HEK293 (cell line): ENCODE results near the gene CYP51A1.
"Not testable (repeated sequence)": the region's sequence is repeated elsewhere in the genome, so short reads cannot be mapped to it uniquely, and the experiment has no call there.

Experiments
- CTCF ChIA-PET: fragments of 350-600 bp; formaldehyde crosslinking; extraction: SDS; loops from one replicate; lab custom pipeline; 2021; ENCODE audit warnings: antibody characterized with exemption; lab: Yijun Ruan, JAX
- POLR2A ChIA-PET: fragments of 300-600 bp; formaldehyde crosslinking; extraction: SDS; loops from one replicate; lab custom pipeline; 2020; ENCODE audit warnings: antibody characterized with exemption, inconsistent platforms; lab: Yijun Ruan, JAX
- H3K27ac ChIP-seq: fragments of 200-500 bp; sonication (Bioruptor generic); 2 replicates; pipeline ENCODE4 v1.5.1; 2014; ENCODE audit warnings: low read depth, low read length, control low read depth, inconsistent platforms; ENCODE audit errors: extremely low read depth
- H3K36me3 ChIP-seq, 2 experiments: fragments of 200-500 bp in 1 of 2; sonication (Bioruptor generic) in 1 of 2; 1 replicate in 1 of 2; 2 replicates in 1 of 2; pipeline ENCODE4 v1.5.1; 2014 to 2017; ENCODE audit warnings: inconsistent platforms in 2 of 2, low read length in 2 of 2; ENCODE audit not compliant: control insufficient read depth in 2 of 2, insufficient read depth in 1 of 2
- H3K4me1 ChIP-seq: fragments of 200-500 bp; sonication (Bioruptor generic); 2 replicates; pipeline ENCODE4 v1.5.1; 2014; ENCODE audit warnings: mild to moderate bottlenecking, low read length, inconsistent platforms; ENCODE audit not compliant: control insufficient read depth, insufficient read depth
- H3K4me3 ChIP-seq: 2 replicates; pipeline ENCODE4 v1.5.1; 2011; ENCODE audit warnings: low read depth, mild to moderate bottlenecking, control low read depth, low read length, moderate library complexity
- H3K9me3 ChIP-seq: fragments of 200-500 bp; sonication (Bioruptor generic); 2 replicates; pipeline ENCODE4 v1.5.1; 2014; ENCODE audit warnings: low read depth, low read length, inconsistent platforms; ENCODE audit not compliant: control insufficient read depth, insufficient read depth
- AEBP2 ChIP-seq: fragments of 450-650 bp; formaldehyde crosslinking; IDR thresholded peaks from 2 replicates; pipeline ENCODE4 v1.5.1; 2016; ENCODE audit warnings: missing biosample characterization, missing genetic modification characterization, borderline replicate concordance
- BCL11A ChIP-seq: fragments of 450-650 bp; formaldehyde crosslinking; IDR thresholded peaks from 2 replicates; pipeline ENCODE4 v1.5.1; 2016; ENCODE audit warnings: low read depth, missing biosample characterization, missing genetic modification characterization
- BCL6B ChIP-seq: fragments of 450-650 bp; formaldehyde crosslinking; IDR thresholded peaks from 2 replicates; pipeline ENCODE4 v1.5.1; 2017; ENCODE audit warnings: missing biosample characterization, missing genetic modification characterization
- KLF9 ChIP-seq: fragments of 450-650 bp; formaldehyde crosslinking; IDR thresholded peaks from 2 replicates; pipeline ENCODE4 v1.5.1; 2016; ENCODE audit warnings: missing biosample characterization, missing genetic modification characterization, low read depth
- MYNN ChIP-seq: fragments of 450-650 bp; formaldehyde crosslinking; IDR thresholded peaks from 2 replicates; pipeline ENCODE4 v1.5.1; 2016; ENCODE audit warnings: missing biosample characterization, missing genetic modification characterization, borderline replicate concordance
- OSR2 ChIP-seq: fragments of 450-650 bp; formaldehyde crosslinking; IDR thresholded peaks from 2 replicates; pipeline ENCODE4 v1.5.1; 2016; ENCODE audit warnings: missing biosample characterization, missing genetic modification characterization
- RBAK ChIP-seq: fragments of 450-650 bp; formaldehyde crosslinking; IDR thresholded peaks from 2 replicates; pipeline ENCODE4 v1.5.1; 2016; ENCODE audit warnings: missing biosample characterization, missing genetic modification characterization
- SP3 ChIP-seq: fragments of 450-650 bp; formaldehyde crosslinking; IDR thresholded peaks from 2 replicates; pipeline ENCODE4 v1.5.1; 2016; ENCODE audit warnings: missing biosample characterization, missing genetic modification characterization
- WT1 ChIP-seq: fragments of 450-650 bp; formaldehyde crosslinking; IDR thresholded peaks from 2 replicates; pipeline ENCODE4 v1.5.1; 2016; ENCODE audit warnings: missing biosample characterization, missing genetic modification characterization
- ZBTB1 ChIP-seq: fragments of 450-650 bp; formaldehyde crosslinking; IDR thresholded peaks from 2 replicates; pipeline ENCODE4 v1.5.1; 2016; ENCODE audit warnings: missing biosample characterization, missing genetic modification characterization
- ZNF114 ChIP-seq: fragments of 450-650 bp; formaldehyde crosslinking; IDR thresholded peaks from 2 replicates; pipeline ENCODE4 v1.5.0; 2017; ENCODE audit warnings: missing biosample characterization, missing genetic modification characterization
- ZNF140 ChIP-seq: fragments of 450-650 bp; formaldehyde crosslinking; IDR thresholded peaks from 2 replicates; pipeline ENCODE4 v1.5.1; 2016; ENCODE audit warnings: missing biosample characterization, missing genetic modification characterization
- ZNF146 ChIP-seq: fragments of 450-650 bp; formaldehyde crosslinking; IDR thresholded peaks from 2 replicates; pipeline ENCODE4 v1.5.1; 2016; ENCODE audit warnings: missing biosample characterization, missing genetic modification characterization
- ZNF175 ChIP-seq: fragments of 450-650 bp; formaldehyde crosslinking; IDR thresholded peaks from 2 replicates; pipeline ENCODE4 v1.5.1; 2016; ENCODE audit warnings: missing biosample characterization, missing genetic modification characterization
- ZNF2 ChIP-seq: fragments of 450-650 bp; formaldehyde crosslinking; IDR thresholded peaks from 2 replicates; pipeline ENCODE4 v1.5.1; 2016; ENCODE audit warnings: missing biosample characterization, missing genetic modification characterization
- ZNF211 ChIP-seq: fragments of 450-650 bp; formaldehyde crosslinking; IDR thresholded peaks from 2 replicates; pipeline ENCODE4 v1.5.1; 2016; ENCODE audit warnings: low read depth, missing biosample characterization, missing genetic modification characterization
- ZNF280D ChIP-seq: fragments of 450-650 bp; formaldehyde crosslinking; IDR thresholded peaks from 2 replicates; pipeline ENCODE4 v1.5.1; 2016; ENCODE audit warnings: missing biosample characterization, missing genetic modification characterization
- ZNF292 ChIP-seq: fragments of 450-650 bp; formaldehyde crosslinking; IDR thresholded peaks from 2 replicates; pipeline ENCODE4 v1.5.1; 2016; ENCODE audit warnings: low read depth, missing biosample characterization, missing genetic modification characterization, borderline replicate concordance
- ZNF302 ChIP-seq: fragments of 450-650 bp; formaldehyde crosslinking; IDR thresholded peaks from 2 replicates; pipeline ENCODE4 v1.5.1; 2016; ENCODE audit warnings: missing biosample characterization, missing genetic modification characterization, low read depth
- ZNF510 ChIP-seq: fragments of 450-650 bp; formaldehyde crosslinking; IDR thresholded peaks from 2 replicates; pipeline ENCODE4 v1.5.1; 2018; ENCODE audit warnings: mild to moderate bottlenecking, missing genetic modification characterization, missing biosample characterization; ENCODE audit not compliant: insufficient replicate concordance
- ZNF549 ChIP-seq: fragments of 450-650 bp; IDR thresholded peaks from 2 replicates; pipeline ENCODE4 v1.5.1; 2018; ENCODE audit warnings: missing biosample characterization, missing genetic modification characterization, mild to moderate bottlenecking, inconsistent platforms, moderate library complexity
- ZNF596 ChIP-seq: fragments of 450-650 bp; IDR thresholded peaks from 2 replicates; pipeline ENCODE4 v1.5.0; 2018; ENCODE audit warnings: missing biosample characterization, mild to moderate bottlenecking, missing genetic modification characterization, moderate library complexity
- ZNF664 ChIP-seq: fragments of 450-650 bp; formaldehyde crosslinking; IDR thresholded peaks from 2 replicates; pipeline ENCODE4 v1.5.1; 2016; ENCODE audit warnings: missing biosample characterization, missing genetic modification characterization
- ZNF677 ChIP-seq: fragments of 450-650 bp; IDR thresholded peaks from 2 replicates; pipeline ENCODE4 v1.5.0; 2018; ENCODE audit warnings: missing biosample characterization, mild to moderate bottlenecking, missing genetic modification characterization, moderate library complexity
- ZSCAN5A ChIP-seq: fragments of 450-650 bp; formaldehyde crosslinking; IDR thresholded peaks from 2 replicates; pipeline ENCODE4 v1.5.1; 2016; ENCODE audit warnings: missing biosample characterization, missing genetic modification characterization
- ZXDB ChIP-seq: fragments of 450-650 bp; formaldehyde crosslinking; IDR thresholded peaks from 2 replicates; pipeline ENCODE4 v1.5.1; 2016; ENCODE audit warnings: missing biosample characterization, missing genetic modification characterization

The CYP51A1 gene

GRCh38 chr7:92108821-92109220 is 25.5 kb downstream of the CYP51A1 start (continued):
- TF ChIP-seq ZNF677 (tag by site-specific recombination) (no peak), BCL11A (tag by site-specific recombination) (no peak), MYNN (tag by site-specific recombination) (no peak), OSR2 (tag by site-specific recombination) (no peak), ZBTB1 (tag by site-specific recombination) (no peak), ZNF114 (tag by site-specific recombination) (no peak), ZNF510 (tag by site-specific recombination) (no peak)

GRCh38 chr7:92102862-92103261 is 31.4 kb downstream of the CYP51A1 start:
- POLR2A ChIA-PET, H3K4me3 ChIP-seq, CTCF ChIA-PET, H3K9me3 ChIP-seq, H3K4me1 ChIP-seq, H3K27ac ChIP-seq: not testable (repeated sequence)
- peaks cover 35 to 58% of the 10 kb centered on the region in 2 experiments for H3K36me3 ChIP-seq

- Histone ChIP-seq H3K4me1 (no peaks in the 10 kb centered on the region), H3K36me3 (peaks cover 48 to 61% of the 10 kb centered on the region in 2 experiments), H3K4me3 (no peak overlapping the region), H3K27ac (no peak overlapping the region), H3K9me3 (no peaks in the 10 kb centered on the region)
- POLR2A ChIA-PET = no interaction called here
- CTCF ChIA-PET = no interaction called here
- TF ChIP-seq ZNF292 (tag by site-specific recombination) = no peak
- no peak for TF ChIP-seq ZNF175
- no peak for TF ChIP-seq RBAK (tag by site-specific recombination)
- no peak for TF ChIP-seq ZNF211
- no peak for TF ChIP-seq KLF9 (tag by site-specific recombination)
- TF ChIP-seq ZNF549 (tag by site-specific recombination) = no peak
- TF ChIP-seq ZNF596 (tag by site-specific recombination) = no peak
- TF ChIP-seq WT1 = no peak
- TF ChIP-seq ZSCAN5A (tag by site-specific recombination) = no peak
- no peak for TF ChIP-seq ZNF280D (tag by site-specific recombination)
These were observed 33.7 kb downstream of the CYP51A1 start for GRCh38 chr7:92100534-92100933.

- ChIA-PET CTCF (no interaction called here), POLR2A (no interaction called here)
- H3K9me3 ChIP-seq = no peaks in the 10 kb centered on the region
- H3K36me3 ChIP-seq = peaks cover 36 to 62% of the 10 kb centered on the region in 2 experiments
- H3K27ac ChIP-seq = no peak overlapping the region
- H3K4me3 ChIP-seq = no peak overlapping the region
- H3K4me1 ChIP-seq = no peaks in the 10 kb centered on the region
- TF ChIP-seq ZNF302 (tag by site-specific recombination) (no peak), SP3 (tag by site-specific recombination) (no peak), AEBP2 (tag by site-specific recombination) (no peak), ZNF2 (tag by site-specific recombination) (no peak), ZXDB (tag by site-specific recombination) (no peak), BCL6B (no peak), ZNF140 (tag by site-specific recombination) (no peak), ZNF664 (tag by site-specific recombination) (no peak), ZNF146 (tag by site-specific recombination) (no peak)
These were observed 38.9 kb downstream of the CYP51A1 start for GRCh38 chr7:92095380-92095779.
